Vagina (tissue), 2 donors: ENCODE data around the gene RPAP3. TPM values are rescaled to one million over a fixed set of nuclear protein-coding genes. Genes with fewer than 3 reads are reported as not detected.

Experiments used
- DNase-seq, 2 donors: peaks; one replicate each; pipeline ENCODE4 v3.0.0-alpha.2; 2017; ENCODE audit errors: extremely low spot score in 2 of 2
- H3K27ac ChIP-seq: fragments of 200-600 bp; sonication (generic); one replicate; pipeline ENCODE4 v1.5.1; 2019
- H3K27me3 ChIP-seq: fragments of 200-600 bp; sonication (generic); one replicate; pipeline ENCODE4 v1.5.1; 2019
- H3K36me3 ChIP-seq, 2 donors: fragments of 200-600 bp; sonication (generic); one replicate each; pipeline ENCODE4 v1.5.1; 2017 to 2019
- H3K4me1 ChIP-seq: fragments of 200-600 bp; sonication (generic); one replicate; pipeline ENCODE4 v1.5.1; 2019
- H3K4me3 ChIP-seq, 2 donors: fragments of 200-600 bp; sonication (generic); 1 replicate in 1 of 2; 2 replicates in 1 of 2; pipeline ENCODE4 v1.5.1; 2016 to 2019
- H3K9me3 ChIP-seq: fragments of 200-600 bp; sonication (generic); one replicate; pipeline ENCODE4 v1.5.1; 2019
- POLR2A ChIP-seq, 2 donors: fragments of 450-650 bp; IDR thresholded peaks; one replicate each; pipeline ENCODE4 v1.6.1; 2017; ENCODE audit warnings: antibody characterized with exemption in 2 of 2, mild to moderate bottlenecking in 2 of 2, moderate library complexity in 2 of 2
- POLR2AphosphoS5 ChIP-seq, 2 donors: sonication (generic); formaldehyde crosslinking; IDR thresholded peaks; one replicate each; pipeline ENCODE4 v1.9.0; 2017; ENCODE audit warnings: antibody characterized with exemption in 2 of 2, mild to moderate bottlenecking in 2 of 2, low read depth in 1 of 2; ENCODE audit not compliant: insufficient read depth in 1 of 2
- intact Hi-C: fragments of 100-400 bp; cut with DNase I; formaldehyde crosslinking; loops from one replicate; pipeline ENCODE4 v1.15.1; 2023
- total RNA-seq: library from RNA; depleted of rRNA; stranded (reverse); fragments of >200 nt; gene quantifications from one replicate; pipeline ENCODE4 v1.2.3, GENCODE V29; 2016
- TF ChIP-seq, protein P1 (sequence below), 3 experiments: fragments of 450-650 bp in 2 of 3; fragments of 200-600 bp in 1 of 3; sonication (generic) in 1 of 3; IDR thresholded peaks; one replicate each; pipeline ENCODE4 v1.5.1; 2017 to 2019; ENCODE audit warnings: antibody characterized with exemption in 3 of 3, mild to moderate bottlenecking in 2 of 3, moderate library complexity in 2 of 3

Gene RPAP3
- total RNA-seq, 1 donor from 2014 or later: 19.2 TPM

DNA sequence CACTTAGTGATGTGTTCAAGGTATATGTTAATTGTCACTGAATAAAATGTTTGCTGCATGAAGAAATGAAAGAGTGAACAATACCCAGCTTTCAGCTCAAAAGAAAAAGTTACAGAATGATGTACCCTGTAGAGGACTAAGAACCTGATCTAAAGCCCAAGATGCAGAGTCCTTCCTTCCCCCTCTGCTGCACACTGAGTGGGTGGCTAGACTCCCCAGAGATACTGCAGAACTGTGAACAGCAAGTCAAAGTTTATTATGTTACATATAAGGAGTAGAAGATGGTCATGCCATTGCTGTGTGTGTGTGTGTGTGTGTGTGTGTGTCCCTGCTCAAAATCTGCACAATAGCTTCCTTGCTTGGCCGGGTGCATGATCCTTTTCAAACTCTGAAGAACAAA lies 83.9 kb downstream of the RPAP3 start:
- intact Hi-C loops: no loop called here
- no peak for DNase-seq
- TF ChIP-seq POLR2A (IDR thresholded peaks at IDR 0.05) (no peak), POLR2AphosphoS5 (IDR thresholded peaks at IDR 0.05; ENCODE audit: insufficient read depth in 1 of 2, low read depth in 1 of 2) (no peak)
- TF ChIP-seq, protein P1, sequence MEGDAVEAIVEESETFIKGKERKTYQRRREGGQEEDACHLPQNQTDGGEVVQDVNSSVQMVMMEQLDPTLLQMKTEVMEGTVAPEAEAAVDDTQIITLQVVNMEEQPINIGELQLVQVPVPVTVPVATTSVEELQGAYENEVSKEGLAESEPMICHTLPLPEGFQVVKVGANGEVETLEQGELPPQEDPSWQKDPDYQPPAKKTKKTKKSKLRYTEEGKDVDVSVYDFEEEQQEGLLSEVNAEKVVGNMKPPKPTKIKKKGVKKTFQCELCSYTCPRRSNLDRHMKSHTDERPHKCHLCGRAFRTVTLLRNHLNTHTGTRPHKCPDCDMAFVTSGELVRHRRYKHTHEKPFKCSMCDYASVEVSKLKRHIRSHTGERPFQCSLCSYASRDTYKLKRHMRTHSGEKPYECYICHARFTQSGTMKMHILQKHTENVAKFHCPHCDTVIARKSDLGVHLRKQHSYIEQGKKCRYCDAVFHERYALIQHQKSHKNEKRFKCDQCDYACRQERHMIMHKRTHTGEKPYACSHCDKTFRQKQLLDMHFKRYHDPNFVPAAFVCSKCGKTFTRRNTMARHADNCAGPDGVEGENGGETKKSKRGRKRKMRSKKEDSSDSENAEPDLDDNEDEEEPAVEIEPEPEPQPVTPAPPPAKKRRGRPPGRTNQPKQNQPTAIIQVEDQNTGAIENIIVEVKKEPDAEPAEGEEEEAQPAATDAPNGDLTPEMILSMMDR (IDR thresholded peaks at IDR 0.05): no peak
- H3K27me3 ChIP-seq: no peaks in the 10 kb centered on the region
- no peak overlapping the region for H3K4me3 ChIP-seq
- no peaks in the 10 kb centered on the region for H3K9me3 ChIP-seq
- H3K36me3 ChIP-seq: no peaks in the 10 kb centered on the region
- no peaks in the 10 kb centered on the region for H3K4me1 ChIP-seq
- no peak overlapping the region for H3K27ac ChIP-seq

DNA sequence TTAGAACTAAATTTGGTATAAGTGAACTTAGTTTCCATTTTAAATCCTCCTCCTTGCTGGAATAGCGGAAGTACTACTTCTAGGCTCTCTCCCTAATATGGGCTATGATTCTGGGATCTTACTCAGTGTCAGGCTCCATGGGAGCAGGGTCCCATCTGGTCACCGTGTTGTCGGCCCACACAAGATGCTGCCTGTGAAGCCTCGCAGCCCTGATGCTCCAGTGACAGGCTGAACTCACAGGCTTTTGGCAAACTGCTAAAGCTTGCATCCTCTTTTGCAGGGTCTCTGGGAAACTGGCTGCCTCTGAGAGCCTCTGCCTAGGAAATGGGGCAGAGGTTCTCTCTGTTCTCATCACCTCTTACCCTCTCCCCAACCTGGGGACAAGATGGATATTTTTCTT lies 88.4 kb downstream of the RPAP3 start:
- DNase-seq: no peak
- H3K27ac ChIP-seq: no peak overlapping the region
- H3K27me3 ChIP-seq: no peaks in the 10 kb centered on the region
- H3K9me3 ChIP-seq: no peaks in the 10 kb centered on the region
- H3K4me1 ChIP-seq: no peaks in the 10 kb centered on the region
- intact Hi-C loops: no loop called here
- TF ChIP-seq, protein P1 (IDR thresholded peaks at IDR 0.05): no peak
- TF ChIP-seq POLR2AphosphoS5 (IDR thresholded peaks at IDR 0.05; ENCODE audit: insufficient read depth in 1 of 2, low read depth in 1 of 2) (no peak), POLR2A (IDR thresholded peaks at IDR 0.05) (no peak)
- H3K4me3 ChIP-seq: no peak overlapping the region
- H3K36me3 ChIP-seq: no peaks in the 10 kb centered on the region

DNA sequence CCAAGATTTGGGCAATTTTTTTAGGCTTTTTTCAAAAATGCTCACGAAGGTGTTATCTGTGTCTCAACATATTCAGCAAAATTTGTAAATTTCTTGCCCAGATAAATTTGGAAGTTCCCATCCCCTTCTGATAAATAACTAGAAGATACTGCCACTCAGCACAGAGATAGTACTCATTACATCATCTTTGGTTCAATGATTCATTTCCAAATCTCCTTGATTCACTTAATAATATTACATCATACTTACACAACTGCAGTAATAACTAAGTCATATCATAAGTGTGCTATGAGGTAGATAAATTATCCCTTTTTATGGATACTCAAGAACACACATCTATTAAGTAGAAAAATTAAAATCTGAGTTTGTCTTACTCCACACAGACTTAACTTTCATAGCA lies 89.4 kb downstream of the RPAP3 start:
- Histone ChIP-seq H3K27me3 (no peaks in the 10 kb centered on the region), H3K27ac (no peak overlapping the region), H3K9me3 (no peaks in the 10 kb centered on the region), H3K4me1 (no peaks in the 10 kb centered on the region), H3K36me3 (no peaks in the 10 kb centered on the region), H3K4me3 (no peak overlapping the region)
- no peak for DNase-seq
- intact Hi-C loops: no loop called here
- TF ChIP-seq, protein P1 (IDR thresholded peaks at IDR 0.05): no peak
- TF ChIP-seq POLR2AphosphoS5 (IDR thresholded peaks at IDR 0.05; ENCODE audit: insufficient read depth in 1 of 2, low read depth in 1 of 2) (no peak), POLR2A (IDR thresholded peaks at IDR 0.05) (no peak)

DNA sequence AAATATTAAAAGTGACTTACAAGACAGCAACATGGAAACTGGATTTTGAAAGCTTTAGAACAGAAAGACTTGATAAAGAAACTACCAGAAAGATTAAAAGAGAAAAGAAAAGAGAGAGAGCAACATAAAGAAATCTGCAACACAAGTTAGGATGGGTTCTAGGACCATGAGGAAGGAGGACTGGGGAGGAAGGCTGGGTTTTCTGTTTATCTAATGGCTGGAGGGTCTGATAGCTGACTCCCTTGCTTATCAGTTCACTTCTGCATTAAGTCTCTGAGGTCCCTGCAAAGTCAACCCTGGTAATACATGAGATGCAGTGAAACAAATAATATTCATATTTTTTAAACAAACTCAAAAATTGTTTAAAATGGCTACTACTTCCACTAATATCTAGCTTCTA lies 90.1 kb downstream of the RPAP3 start:
- no peaks in the 10 kb centered on the region for H3K36me3 ChIP-seq
- no peaks in the 10 kb centered on the region for H3K9me3 ChIP-seq
- intact Hi-C loops: no loop called here
- TF ChIP-seq, protein P1 (IDR thresholded peaks at IDR 0.05): no peak
- TF ChIP-seq POLR2A (IDR thresholded peaks at IDR 0.05) (no peak), POLR2AphosphoS5 (IDR thresholded peaks at IDR 0.05; ENCODE audit: insufficient read depth in 1 of 2, low read depth in 1 of 2) (no peak)
- H3K27me3 ChIP-seq: no peaks in the 10 kb centered on the region
- no peak overlapping the region for H3K4me3 ChIP-seq
- H3K4me1 ChIP-seq: no peaks in the 10 kb centered on the region
- DNase-seq: no peak
- no peak overlapping the region for H3K27ac ChIP-seq

DNA sequence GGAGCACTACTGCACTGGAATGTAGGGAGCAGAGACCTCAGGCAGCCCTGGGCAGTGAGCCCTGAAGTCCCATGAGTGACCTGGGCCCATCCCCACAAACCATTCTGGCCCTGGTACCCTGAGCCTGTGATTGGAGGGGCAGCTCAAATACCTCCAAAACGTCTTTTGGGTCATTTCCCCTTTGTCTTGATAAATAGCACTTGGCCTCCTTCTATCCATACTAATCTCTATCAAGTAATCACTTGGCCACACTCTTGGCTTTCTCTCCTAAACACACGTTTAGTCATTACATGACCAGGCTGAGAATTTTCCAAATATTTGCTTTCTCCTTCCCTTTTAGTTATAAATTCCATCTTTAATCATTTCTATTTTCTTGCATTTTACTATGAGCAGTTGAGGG lies 91.3 kb downstream of the RPAP3 start:
- intact Hi-C loops: no loop called here
- no peak overlapping the region for H3K27ac ChIP-seq
- TF ChIP-seq, protein P1 (IDR thresholded peaks at IDR 0.05): no peak
- TF ChIP-seq POLR2AphosphoS5 (IDR thresholded peaks at IDR 0.05; ENCODE audit: insufficient read depth in 1 of 2, low read depth in 1 of 2) (no peak), POLR2A (IDR thresholded peaks at IDR 0.05) (no peak)

More for the DNA sequence above, 91.3 kb downstream of the RPAP3 start:
- DNase-seq: no peak
- Histone ChIP-seq H3K9me3 (no peaks in the 10 kb centered on the region), H3K4me1 (no peaks in the 10 kb centered on the region), H3K36me3 (no peaks in the 10 kb centered on the region), H3K4me3 (no peak overlapping the region), H3K27me3 (no peaks in the 10 kb centered on the region)
